DND-41 (cell line): ENCODE measurements around the gene VTI1A.

Experiments used
- EZH2 ChIP-seq: IDR thresholded peaks from 3 replicates; pipeline ENCODE4 v1.6.1; 2012; ENCODE audit warnings: borderline replicate concordance, low read depth, mild to moderate bottlenecking, moderate library complexity, low read length, inconsistent platforms; ENCODE audit not compliant: severe bottlenecking
- TF ChIP-seq, protein P1 (sequence below): IDR thresholded peaks from 2 replicates; pipeline ENCODE4 v1.5.1; 2012; ENCODE audit warnings: borderline replicate concordance, low read length, moderate library complexity, mild to moderate bottlenecking; ENCODE audit not compliant: poor library complexity, severe bottlenecking; ENCODE audit errors: extremely low read depth

DNA sequence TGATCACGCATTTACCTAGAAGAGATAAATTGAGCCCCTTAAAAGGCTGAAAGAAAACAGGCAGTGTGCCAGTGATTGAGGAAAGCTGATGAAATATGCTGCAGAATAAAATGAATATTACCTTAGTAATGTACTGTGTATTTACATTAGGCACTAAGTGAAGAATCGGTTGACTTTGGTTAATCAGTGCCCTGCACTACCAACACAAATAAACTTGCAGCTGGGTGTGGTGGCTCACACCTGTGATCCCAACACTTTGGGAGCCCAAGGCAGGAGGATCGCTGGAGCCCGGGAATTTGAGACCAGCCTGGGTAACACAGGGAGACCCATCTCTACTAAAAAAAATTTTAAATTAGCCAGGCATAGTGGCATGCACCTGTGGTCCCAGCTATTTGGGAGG lies 354.7 kb downstream of the VTI1A start:
- TF ChIP-seq, protein P1, sequence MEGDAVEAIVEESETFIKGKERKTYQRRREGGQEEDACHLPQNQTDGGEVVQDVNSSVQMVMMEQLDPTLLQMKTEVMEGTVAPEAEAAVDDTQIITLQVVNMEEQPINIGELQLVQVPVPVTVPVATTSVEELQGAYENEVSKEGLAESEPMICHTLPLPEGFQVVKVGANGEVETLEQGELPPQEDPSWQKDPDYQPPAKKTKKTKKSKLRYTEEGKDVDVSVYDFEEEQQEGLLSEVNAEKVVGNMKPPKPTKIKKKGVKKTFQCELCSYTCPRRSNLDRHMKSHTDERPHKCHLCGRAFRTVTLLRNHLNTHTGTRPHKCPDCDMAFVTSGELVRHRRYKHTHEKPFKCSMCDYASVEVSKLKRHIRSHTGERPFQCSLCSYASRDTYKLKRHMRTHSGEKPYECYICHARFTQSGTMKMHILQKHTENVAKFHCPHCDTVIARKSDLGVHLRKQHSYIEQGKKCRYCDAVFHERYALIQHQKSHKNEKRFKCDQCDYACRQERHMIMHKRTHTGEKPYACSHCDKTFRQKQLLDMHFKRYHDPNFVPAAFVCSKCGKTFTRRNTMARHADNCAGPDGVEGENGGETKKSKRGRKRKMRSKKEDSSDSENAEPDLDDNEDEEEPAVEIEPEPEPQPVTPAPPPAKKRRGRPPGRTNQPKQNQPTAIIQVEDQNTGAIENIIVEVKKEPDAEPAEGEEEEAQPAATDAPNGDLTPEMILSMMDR: no peak
- no peak for TF ChIP-seq EZH2
